H4 (cell line): ENCODE results near the gene CEP128. TPM values are rescaled to one million over a fixed set of nuclear protein-coding genes. Genes with fewer than 3 reads are reported as not detected.

Experiments
- DNase-seq: peaks from one replicate; pipeline ENCODE4 v3.0.0-alpha.2; 2015; ENCODE audit warnings: low spot score
- total RNA-seq: library from RNA; depleted of rRNA; stranded (reverse); fragments of >200 nt; shearing (Covaris generic); gene quantifications from 2 replicates; pipeline ENCODE4 v1.2.3, GENCODE V29; 2014; rRNA removed

The CEP128 gene
- total RNA-seq = 5.7 TPM in 2 replicates

- DNase-seq = peak; percentile 97
These were observed at the start of gene CEP128 for GRCh38 chr14:80941241-80942185. CEP128 (minus strand) TSS chr14:80941738.

GRCh38 chr14:80988735-80989429, 47.3 kb upstream of the CEP128 start:
- no peak for DNase-seq

- DNase-seq = no peak
These were observed 46.7 kb upstream of the CEP128 start for GRCh38 chr14:80988192-80988591.

GRCh38 chr14:80987235-80988032, 45.9 kb upstream of the CEP128 start:
- peak; percentile 66 for DNase-seq

- no peak for DNase-seq
These were observed 41.2 kb upstream of the CEP128 start for GRCh38 chr14:80982711-80983110.

- DNase-seq = no peak
These were observed 40.1 kb upstream of the CEP128 start for GRCh38 chr14:80981673-80982072.

GRCh38 chr14:80981156-80981555, 39.6 kb upstream of the CEP128 start:
- no peak for DNase-seq

GRCh38 chr14:80979951-80980350, 38.4 kb upstream of the CEP128 start:
- DNase-seq = no peak

- DNase-seq = no peak
These were observed 36.9 kb upstream of the CEP128 start for GRCh38 chr14:80978403-80978802.

GRCh38 chr14:80977221-80977620, 35.7 kb upstream of the CEP128 start:
- no peak for DNase-seq

- no peak for DNase-seq
These were observed 33.1 kb upstream of the CEP128 start for GRCh38 chr14:80974679-80975078.

- no peak for DNase-seq
These were observed 32.5 kb upstream of the CEP128 start for GRCh38 chr14:80973931-80974641.

GRCh38 chr14:80965037-80965436, 23.5 kb upstream of the CEP128 start:
- no peak for DNase-seq

- DNase-seq = no peak
These were observed 18.0 kb upstream of the CEP128 start for GRCh38 chr14:80959496-80959895.

- DNase-seq = no peak
These were observed 17.4 kb upstream of the CEP128 start for GRCh38 chr14:80958939-80959338.

- DNase-seq = no peak
These were observed 16.7 kb upstream of the CEP128 start for GRCh38 chr14:80958226-80958625.

GRCh38 chr14:80957613-80958012, 16.1 kb upstream of the CEP128 start:
- DNase-seq = no peak

- no peak for DNase-seq
These were observed 15.4 kb upstream of the CEP128 start for GRCh38 chr14:80956922-80957321.

- no peak for DNase-seq
These were observed 14.6 kb upstream of the CEP128 start for GRCh38 chr14:80956102-80956501.

GRCh38 chr14:80955416-80955941, 13.9 kb upstream of the CEP128 start, which contains the start of gene TSHR:
TSHR (plus strand) TSS chr14:80955621; CDS start chr14:80955681, 60 bp downstream.
- DNase-seq = no peak

- DNase-seq = peak; percentile 57
These were observed 13.3 kb upstream of the CEP128 start for GRCh38 chr14:80954687-80955299.
